IMR-90 (cell line): Measurements from ENCODE around the gene RBM10. TPM values are rescaled to one million over a fixed set of nuclear protein-coding genes. Genes with fewer than 3 reads are reported as not detected.

Experiments
- ATAC-seq: fragments of 200-7000 bp; cut with Tn5 transposase; 2 replicates; pipeline ENCODE4 v1.9.1; 2020; ENCODE audit warnings: low read depth, mild to moderate bottlenecking, moderate library complexity
- BruUV-seq: library from RNA; stranded (reverse); fragments of 400-500 nt; replicated peaks from 2 replicates; lab custom pipeline; 2021; lab: Mats Ljungman, UMichigan
- CTCF ChIA-PET: fragments of 300-600 bp; formaldehyde crosslinking; extraction: SDS; loops from one replicate; lab custom pipeline; 2021; ENCODE audit warnings: antibody characterized with exemption; lab: Yijun Ruan, JAX
- POLR2A ChIA-PET: fragments of 300-600 bp; sonication (Branson Sonifier 250); formaldehyde crosslinking; loops from one replicate; lab custom pipeline; 2022; ENCODE audit warnings: antibody characterized with exemption; ENCODE audit not compliant: unreplicated experiment; lab: Charles Lee
- DNase-seq: peaks from one replicate; pipeline ENCODE4 v3.0.0; 2013
- H2AFZ ChIP-seq: replicated peaks from 2 replicates; pipeline ENCODE3; 2013; ENCODE audit warnings: low read length, mild to moderate bottlenecking; ENCODE audit not compliant: poor library complexity
- H2AK5ac ChIP-seq: 2 replicates; pipeline ENCODE4 v1.6.1; 2013; ENCODE audit warnings: low read depth, low read length, inconsistent platforms
- H2AK9ac ChIP-seq: replicated peaks from 2 replicates; pipeline ENCODE3; 2013; ENCODE audit warnings: mild to moderate bottlenecking, low read depth, low read length, moderate library complexity; ENCODE audit not compliant: poor library complexity
- H2BK120ac ChIP-seq: 2 replicates; pipeline ENCODE4 v1.6.1; 2013; ENCODE audit warnings: low read depth, low read length, inconsistent platforms
- H2BK15ac ChIP-seq: 3 replicates; pipeline ENCODE4 v1.6.1; 2013; ENCODE audit warnings: low read depth, low read length, inconsistent platforms
- H2BK20ac ChIP-seq: 2 replicates; pipeline ENCODE4 v1.6.1; 2013; ENCODE audit warnings: low read depth, mild to moderate bottlenecking, inconsistent platforms, low read length, moderate library complexity
- H2BK5ac ChIP-seq: 2 replicates; pipeline ENCODE4 v1.6.1; 2013; ENCODE audit warnings: mild to moderate bottlenecking, low read depth, low read length, inconsistent platforms; ENCODE audit not compliant: poor library complexity, severe bottlenecking
- H3K14ac ChIP-seq: replicated peaks from 2 replicates; pipeline ENCODE4 v1.6.1; 2013; ENCODE audit warnings: low read depth, low read length, inconsistent platforms
- H3K18ac ChIP-seq: 2 replicates; pipeline ENCODE4 v1.6.1; 2013; ENCODE audit warnings: low read depth, low read length, control low read depth
- H3K23ac ChIP-seq: 2 replicates; pipeline ENCODE4 v1.6.1; 2013; ENCODE audit warnings: low read depth, low read length, inconsistent platforms
- H3K27ac ChIP-seq: 2 replicates; pipeline ENCODE4 v1.5.1; 2013; ENCODE audit warnings: mild to moderate bottlenecking, control low read depth, low read length; ENCODE audit not compliant: insufficient read depth
- H3K27me3 ChIP-seq: 2 replicates; pipeline ENCODE4 v1.6.1; 2013; ENCODE audit warnings: low read length; ENCODE audit not compliant: control insufficient read depth, insufficient read depth
- H3K36me3 ChIP-seq: 2 replicates; pipeline ENCODE4 v1.6.1; 2013; ENCODE audit warnings: low read length, mixed read lengths; ENCODE audit not compliant: control insufficient read depth, insufficient read depth
- H3K4ac ChIP-seq: 2 replicates; pipeline ENCODE4 v1.6.1; 2013; ENCODE audit warnings: low read depth, low read length, inconsistent platforms
- H3K4me1 ChIP-seq: 2 replicates; pipeline ENCODE4 v1.6.1; 2013; ENCODE audit warnings: low read length, mixed read lengths; ENCODE audit not compliant: control insufficient read depth, insufficient read depth
- H3K4me2 ChIP-seq: 2 replicates; pipeline ENCODE4 v1.6.1; 2013; ENCODE audit warnings: low read depth, mild to moderate bottlenecking, control low read depth, low read length, moderate library complexity
- H3K4me3 ChIP-seq: 2 replicates; pipeline ENCODE4 v1.5.1; 2013; ENCODE audit warnings: low read depth, mild to moderate bottlenecking, control low read depth, low read length, moderate library complexity; ENCODE audit not compliant: insufficient read depth
- H3K56ac ChIP-seq: 2 replicates; pipeline ENCODE4 v1.6.1; 2013; ENCODE audit warnings: low read length, inconsistent platforms; ENCODE audit not compliant: insufficient read depth; ENCODE audit errors: extremely low read depth
- H3K79me1 ChIP-seq, 2 experiments: 2 replicates each; pipeline ENCODE4 v1.6.1; 2013; ENCODE audit warnings: low read length in 2 of 2, inconsistent platforms in 1 of 2, low read depth in 1 of 2
- H3K9ac ChIP-seq: 2 replicates; pipeline ENCODE4 v1.6.1; 2013; ENCODE audit warnings: low read depth, low read length, control low read depth
- H3K9me1 ChIP-seq: 2 replicates; pipeline ENCODE4 v1.6.1; 2013; ENCODE audit warnings: low read length, inconsistent platforms; ENCODE audit not compliant: insufficient read depth
- H3K9me3 ChIP-seq: 2 replicates; pipeline ENCODE4 v1.6.1; 2013; ENCODE audit warnings: low read length; ENCODE audit not compliant: control insufficient read depth, insufficient read depth
- H4K20me1 ChIP-seq: 2 replicates; pipeline ENCODE4 v1.6.1; 2013; ENCODE audit warnings: low read length, inconsistent platforms; ENCODE audit not compliant: insufficient read depth
- H4K5ac ChIP-seq: 2 replicates; pipeline ENCODE4 v1.6.1; 2013; ENCODE audit warnings: mild to moderate bottlenecking, low read depth, low read length, control low read depth
- H4K8ac ChIP-seq, 2 experiments: 2 replicates each; pipeline ENCODE4 v1.6.1; 2013; ENCODE audit warnings: low read depth in 2 of 2, low read length in 2 of 2, control low read depth in 1 of 2, inconsistent platforms in 1 of 2
- H4K91ac ChIP-seq: 2 replicates; pipeline ENCODE4 v1.6.1; 2013; ENCODE audit warnings: low read depth, low read length, inconsistent platforms; ENCODE audit not compliant: insufficient read depth
- BHLHE40 ChIP-seq: fragments of 150-350 bp; IDR thresholded peaks from 2 replicates; pipeline ENCODE4 v1.6.1; 2016; ENCODE audit warnings: mild to moderate bottlenecking, low read depth, low read length
- FOS ChIP-seq: fragments of 150-350 bp; IDR thresholded peaks from 2 replicates; pipeline ENCODE4 v1.6.1; 2016; ENCODE audit warnings: low read depth, low read length
- MXI1 ChIP-seq: IDR thresholded peaks from 2 replicates; pipeline ENCODE4 v1.6.1; 2012; ENCODE audit warnings: low read depth, mild to moderate bottlenecking, low read length, moderate library complexity, borderline replicate concordance
- POLR2A ChIP-seq: IDR thresholded peaks from 2 replicates; pipeline ENCODE4 v1.6.1; 2012; ENCODE audit warnings: mild to moderate bottlenecking, low read depth, low read length
- RFX5 ChIP-seq: IDR thresholded peaks from 2 replicates; pipeline ENCODE4 v1.8.0; 2012; ENCODE audit warnings: low read depth, mild to moderate bottlenecking, low read length, moderate library complexity
- SMC3 ChIP-seq: fragments of 150-350 bp; IDR thresholded peaks from 2 replicates; pipeline ENCODE4 v1.6.1; 2016; ENCODE audit warnings: low read depth, mild to moderate bottlenecking, antibody characterized with exemption, low read length, moderate library complexity
- WGBS, 2 experiments: methylation state at CpG; one replicate each; pipeline versions ENCODE4 v1.1.5 to v1.1.7; 2013; ENCODE audit warnings: missing lambda C conversion rate in 2 of 2; ENCODE audit not compliant: insufficient read length in 1 of 2; ENCODE audit errors: extremely low coverage in 2 of 2; 5-methylcytosine and 5-hydroxymethylcytosine counted together
- dilution Hi-C: fragments of 300-500 bp; cut with HindIII; formaldehyde crosslinking; loops from one replicate; pipeline ENCODE4 v1.14.3; 2018; ENCODE audit warnings: low sequenced_read_pairs; ENCODE audit not compliant: unreplicated experiment
- in situ Hi-C: fragments of 300-500 bp; cut with MboI; formaldehyde crosslinking; loops from 3 replicates; pipeline ENCODE4 v1.14.3; 2019; ENCODE audit warnings: low sequenced_read_pairs, inconsistent platforms, mixed read lengths
- intact Hi-C: fragments of 100-400 bp; cut with micrococcal nuclease; formaldehyde crosslinking; loops from 2 replicates; pipeline ENCODE4 v1.10.0; 2022
- polyA plus RNA-seq, 3 experiments: library from polyadenylated mRNA; depleted of rRNA; stranded (reverse); fragments of >200 nt; gene quantifications; 2 replicates each; pipeline ENCODE4 v1.2.3, GENCODE V29; 2012; ENCODE audit warnings: low replicate concordance in 1 of 3
- total RNA-seq: library from RNA; depleted of rRNA; stranded (reverse); fragments of >200 nt; gene quantifications from 2 replicates; pipeline ENCODE4 v1.2.3, GENCODE V29; 2012
- TF ChIP-seq, protein P1 (sequence below): fragments of 150-350 bp; IDR thresholded peaks from 2 replicates; pipeline ENCODE4 v1.6.1; 2016; ENCODE audit warnings: low read depth, mild to moderate bottlenecking, low read length, moderate library complexity, borderline replicate concordance
- TF ChIP-seq, protein P2 (sequence below): conservative IDR thresholded peaks from 2 replicates; pipeline ENCODE4 v1.5.1; 2012; ENCODE audit warnings: mild to moderate bottlenecking, low read depth, low read length, improper control_type of control experiment

Gene RBM10
- total and polyA plus RNA-seq, 2 of the 4 experiments (the other 2 are of a cell fraction): 33.4 to 36.0 TPM

DNA sequence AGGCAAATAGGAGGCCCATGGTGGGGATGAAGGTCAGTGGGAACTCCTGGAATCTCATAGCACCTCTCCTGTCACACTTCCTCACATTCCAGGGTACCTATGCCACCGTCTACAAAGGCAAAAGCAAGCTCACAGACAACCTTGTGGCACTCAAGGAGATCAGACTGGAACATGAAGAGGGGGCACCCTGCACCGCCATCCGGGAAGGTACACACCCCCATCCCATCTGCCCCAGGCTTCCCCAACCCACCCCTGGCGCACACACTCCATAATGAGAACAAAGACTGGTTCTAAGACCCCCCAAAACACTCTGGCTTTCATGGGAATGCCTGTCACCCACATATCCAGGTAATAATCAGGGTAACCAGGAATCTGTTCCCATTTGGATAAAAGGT, 79.9 kb downstream of the RBM10 start:
- H3K36me3 ChIP-seq: peaks cover 55% of the 10 kb centered on the region
- intact Hi-C loops (no loop called here), in situ Hi-C loops (loop anchor here (25.0 kb wide), 1 partner anchor 412 kb away; the partner anchor contains the start of gene CFP), dilution Hi-C loops (no loop called here)
- H3K23ac ChIP-seq: no peak overlapping the region
- H3K9me3 ChIP-seq: no peaks in the 10 kb centered on the region
- peaks cover 4% of the 10 kb centered on the region; the same call in 1 of the 2 replicates for H3K4me1 ChIP-seq
- H3K4ac ChIP-seq: no peak overlapping the region
- TF ChIP-seq RFX5 (no peak), MXI1 (no peak), FOS (no peak), POLR2A (no peak), BHLHE40 (no peak), SMC3 (no peak)
- TF ChIP-seq, protein P1, sequence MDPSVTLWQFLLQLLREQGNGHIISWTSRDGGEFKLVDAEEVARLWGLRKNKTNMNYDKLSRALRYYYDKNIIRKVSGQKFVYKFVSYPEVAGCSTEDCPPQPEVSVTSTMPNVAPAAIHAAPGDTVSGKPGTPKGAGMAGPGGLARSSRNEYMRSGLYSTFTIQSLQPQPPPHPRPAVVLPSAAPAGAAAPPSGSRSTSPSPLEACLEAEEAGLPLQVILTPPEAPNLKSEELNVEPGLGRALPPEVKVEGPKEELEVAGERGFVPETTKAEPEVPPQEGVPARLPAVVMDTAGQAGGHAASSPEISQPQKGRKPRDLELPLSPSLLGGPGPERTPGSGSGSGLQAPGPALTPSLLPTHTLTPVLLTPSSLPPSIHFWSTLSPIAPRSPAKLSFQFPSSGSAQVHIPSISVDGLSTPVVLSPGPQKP: no peak
- TF ChIP-seq, protein P2, sequence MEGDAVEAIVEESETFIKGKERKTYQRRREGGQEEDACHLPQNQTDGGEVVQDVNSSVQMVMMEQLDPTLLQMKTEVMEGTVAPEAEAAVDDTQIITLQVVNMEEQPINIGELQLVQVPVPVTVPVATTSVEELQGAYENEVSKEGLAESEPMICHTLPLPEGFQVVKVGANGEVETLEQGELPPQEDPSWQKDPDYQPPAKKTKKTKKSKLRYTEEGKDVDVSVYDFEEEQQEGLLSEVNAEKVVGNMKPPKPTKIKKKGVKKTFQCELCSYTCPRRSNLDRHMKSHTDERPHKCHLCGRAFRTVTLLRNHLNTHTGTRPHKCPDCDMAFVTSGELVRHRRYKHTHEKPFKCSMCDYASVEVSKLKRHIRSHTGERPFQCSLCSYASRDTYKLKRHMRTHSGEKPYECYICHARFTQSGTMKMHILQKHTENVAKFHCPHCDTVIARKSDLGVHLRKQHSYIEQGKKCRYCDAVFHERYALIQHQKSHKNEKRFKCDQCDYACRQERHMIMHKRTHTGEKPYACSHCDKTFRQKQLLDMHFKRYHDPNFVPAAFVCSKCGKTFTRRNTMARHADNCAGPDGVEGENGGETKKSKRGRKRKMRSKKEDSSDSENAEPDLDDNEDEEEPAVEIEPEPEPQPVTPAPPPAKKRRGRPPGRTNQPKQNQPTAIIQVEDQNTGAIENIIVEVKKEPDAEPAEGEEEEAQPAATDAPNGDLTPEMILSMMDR: no peak
- H3K14ac ChIP-seq: no peak overlapping the region
- no peak overlapping the region for H4K91ac ChIP-seq
- H3K27ac ChIP-seq: no peak overlapping the region
- peaks cover 15% of the 10 kb centered on the region for H3K9me1 ChIP-seq
- WGBS, 2 experiments: no CpG with 5 or more reads among the region's 4 CpGs
- H3K56ac ChIP-seq: no peak overlapping the region
- H4K5ac ChIP-seq: no peak overlapping the region
- no peak for DNase-seq
- ATAC-seq: no peak
- peaks cover 43% of the 10 kb centered on the region for H4K20me1 ChIP-seq
- peaks cover 0 to 16% of the 10 kb centered on the region in 2 experiments; a peak in 2 of 4 replicates for H3K79me1 ChIP-seq
- no peak overlapping the region for H2BK20ac ChIP-seq
- POLR2A ChIA-PET: no interaction called here
- H2AK5ac ChIP-seq: no peak overlapping the region
- H2AFZ ChIP-seq: no peak overlapping the region
- no peak overlapping the region for H3K4me3 ChIP-seq
- H3K27me3 ChIP-seq: peaks cover 3% of the 10 kb centered on the region; the same call in 1 of the 2 replicates
- no peak overlapping the region for H2AK9ac ChIP-seq
- H2BK120ac ChIP-seq: no peak overlapping the region
- H4K8ac ChIP-seq: no peak overlapping the region
- H3K9ac ChIP-seq: no peak overlapping the region
- no peak overlapping the region for H3K4me2 ChIP-seq
- CTCF ChIA-PET: no interaction called here
- H2BK15ac ChIP-seq: no peak overlapping the region
- no peak overlapping the region for H2BK5ac ChIP-seq
- no TSS peak for BruUV-seq
- H3K18ac ChIP-seq: no peak overlapping the region
